ENCODE measurements around the gene RASGRP4.

RASGRP4 gene

GRCh38 chr19:38362076-38362945, 63.7 kb downstream of the RASGRP4 start (continued):
- TF ChIP-seq ZXDB (tag by site-specific recombination; IDR thresholded peaks at IDR 0.05) (peak; percentile 66), TRIM28 (IDR thresholded peaks at IDR 0.05; ENCODE audit: borderline replicate concordance, low read length) (no peak), ZBTB48 (tag by site-specific recombination; IDR thresholded peaks at IDR 0.05) (peak; percentile 59; the same call in 1 of the 2 replicates), OSR2 (tag by site-specific recombination; IDR thresholded peaks at IDR 0.05) (0 out of 2 replicates have a peak, but pooled peaks have one; percentile 5), ZEB2 (tag by site-specific recombination; IDR thresholded peaks at IDR 0.05) (peak; percentile 90), GFI1B (tag by site-specific recombination; IDR thresholded peaks at IDR 0.05) (no peak; the same call in 1 of the 2 replicates), ZNF561 (tag by site-specific recombination; IDR thresholded peaks at IDR 0.05; ENCODE audit: borderline replicate concordance) (peak; percentile 87; the same call in 1 of the 2 replicates), ZNF292 (tag by site-specific recombination; IDR thresholded peaks at IDR 0.05; ENCODE audit: borderline replicate concordance, low read depth) (no peak), ZBTB8A (tag by site-specific recombination; IDR thresholded peaks at IDR 0.05) (peak; percentile 91), ZBTB21 (tag by site-specific recombination; IDR thresholded peaks at IDR 0.05) (peak; percentile 36; the same call in 1 of the 2 replicates), ZBTB44 (tag by site-specific recombination; IDR thresholded peaks at IDR 0.05) (no peak), ZNF518A (tag by site-specific recombination; conservative IDR thresholded peaks at IDR 0.05; ENCODE audit: low read depth) (no peak), ZNF138 (tag by site-specific recombination; IDR thresholded peaks at IDR 0.05; ENCODE audit: borderline replicate concordance) (no peak), ZNF596 (tag by site-specific recombination; IDR thresholded peaks at IDR 0.05) (no peak), ZNF214 (tag by site-specific recombination; IDR thresholded peaks at IDR 0.05; ENCODE audit: borderline replicate concordance) (no peak), SALL2 (tag by site-specific recombination; IDR thresholded peaks at IDR 0.05; ENCODE audit: borderline replicate concordance) (no peak), ZNF423 (tag by site-specific recombination; IDR thresholded peaks at IDR 0.05) (no peak)
- TF ChIP-seq, protein P1, sequence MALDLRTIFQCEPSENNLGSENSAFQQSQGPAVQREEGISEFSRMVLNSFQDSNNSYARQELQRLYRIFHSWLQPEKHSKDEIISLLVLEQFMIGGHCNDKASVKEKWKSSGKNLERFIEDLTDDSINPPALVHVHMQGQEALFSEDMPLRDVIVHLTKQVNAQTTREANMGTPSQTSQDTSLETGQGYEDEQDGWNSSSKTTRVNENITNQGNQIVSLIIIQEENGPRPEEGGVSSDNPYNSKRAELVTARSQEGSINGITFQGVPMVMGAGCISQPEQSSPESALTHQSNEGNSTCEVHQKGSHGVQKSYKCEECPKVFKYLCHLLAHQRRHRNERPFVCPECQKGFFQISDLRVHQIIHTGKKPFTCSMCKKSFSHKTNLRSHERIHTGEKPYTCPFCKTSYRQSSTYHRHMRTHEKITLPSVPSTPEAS (tag by site-specific recombination; IDR thresholded peaks at IDR 0.05) = no peak
- TF ChIP-seq, protein P2, sequence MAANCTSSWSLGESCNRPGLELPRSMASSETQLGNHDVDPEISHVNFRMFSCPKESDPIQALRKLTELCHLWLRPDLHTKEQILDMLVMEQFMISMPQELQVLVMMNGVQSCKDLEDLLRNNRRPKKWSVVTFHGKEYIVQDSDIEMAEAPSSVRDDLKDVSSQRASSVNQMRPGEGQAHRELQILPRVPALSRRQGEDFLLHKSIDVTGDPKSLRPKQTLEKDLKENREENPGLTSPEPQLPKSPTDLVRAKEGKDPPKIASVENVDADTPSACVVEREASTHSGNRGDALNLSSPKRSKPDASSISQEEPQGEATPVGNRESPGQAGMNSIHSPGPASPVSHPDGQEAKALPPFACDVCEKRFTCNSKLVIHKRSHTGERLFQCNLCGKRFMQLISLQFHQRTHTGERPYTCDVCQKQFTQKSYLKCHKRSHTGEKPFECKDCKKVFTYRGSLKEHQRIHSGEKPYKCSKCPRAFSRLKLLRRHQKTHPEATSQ (tag by site-specific recombination; IDR thresholded peaks at IDR 0.05) = 0 out of 2 replicates have a peak, but pooled peaks have one; percentile 44
- TF ChIP-seq, protein P3, sequence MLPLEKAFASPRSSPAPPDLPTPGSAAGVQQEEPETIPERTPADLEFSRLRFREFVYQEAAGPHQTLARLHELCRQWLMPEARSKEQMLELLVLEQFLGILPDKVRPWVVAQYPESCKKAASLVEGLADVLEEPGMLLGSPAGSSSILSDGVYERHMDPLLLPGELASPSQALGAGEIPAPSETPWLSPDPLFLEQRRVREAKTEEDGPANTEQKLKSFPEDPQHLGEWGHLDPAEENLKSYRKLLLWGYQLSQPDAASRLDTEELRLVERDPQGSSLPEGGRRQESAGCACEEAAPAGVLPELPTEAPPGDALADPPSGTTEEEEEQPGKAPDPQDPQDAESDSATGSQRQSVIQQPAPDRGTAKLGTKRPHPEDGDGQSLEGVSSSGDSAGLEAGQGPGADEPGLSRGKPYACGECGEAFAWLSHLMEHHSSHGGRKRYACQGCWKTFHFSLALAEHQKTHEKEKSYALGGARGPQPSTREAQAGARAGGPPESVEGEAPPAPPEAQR (tag by site-specific recombination; IDR thresholded peaks at IDR 0.05) = no peak
